Suppressor macrophage treated with lipopolysaccharide for 1 hour (primary cell): ENCODE measurements around the gene NUMBL.
A peak's percentile ranks its signal among the peaks of the same experiment; 100 is the strongest.
"Not testable (repeated sequence)": the region's sequence is repeated elsewhere in the genome, so short reads cannot be mapped to it uniquely, and the experiment has no call there.

Source experiments
- DNase-seq, 3 donors: peaks; one replicate each; pipeline ENCODE4 v3.0.0-alpha.2; 2020 to 2022

Gene NUMBL

DNA sequence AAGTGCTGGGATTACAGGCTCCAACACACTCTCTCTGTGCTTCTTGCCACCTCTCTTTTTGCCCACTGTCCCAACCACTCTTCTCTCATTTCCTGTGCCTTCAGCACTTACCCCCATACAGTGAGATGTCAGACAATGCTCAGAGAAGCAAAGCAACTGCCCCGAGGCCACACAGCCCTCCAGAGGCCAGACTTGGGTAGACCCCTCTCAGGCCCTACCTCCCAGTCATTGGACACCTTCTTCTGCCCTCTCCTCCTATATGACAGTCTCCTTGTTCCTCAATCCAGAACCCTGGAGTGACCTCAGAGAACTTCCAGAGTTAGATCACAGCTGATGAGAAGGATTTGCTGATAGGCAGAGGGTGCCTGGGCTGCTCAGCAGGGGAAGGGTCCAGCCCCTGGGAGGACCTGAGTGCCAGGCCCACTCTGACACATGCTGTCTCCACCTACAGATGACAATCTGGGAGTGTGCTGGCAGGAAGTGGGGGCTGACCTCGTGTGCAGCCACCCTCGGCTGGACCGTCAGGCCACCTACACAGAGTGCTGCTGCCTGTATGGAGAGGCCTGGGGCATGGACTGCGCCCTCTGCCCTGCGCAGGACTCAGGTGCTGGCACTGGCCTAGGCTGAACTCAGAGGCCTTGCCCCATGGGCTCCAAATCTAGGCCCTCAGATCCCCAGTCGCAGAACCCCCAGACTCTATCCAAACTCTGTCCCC lies 64.9 kb downstream of the NUMBL start:
- peak; percentile 60 to 67 (median 65) for DNase-seq

DNA sequence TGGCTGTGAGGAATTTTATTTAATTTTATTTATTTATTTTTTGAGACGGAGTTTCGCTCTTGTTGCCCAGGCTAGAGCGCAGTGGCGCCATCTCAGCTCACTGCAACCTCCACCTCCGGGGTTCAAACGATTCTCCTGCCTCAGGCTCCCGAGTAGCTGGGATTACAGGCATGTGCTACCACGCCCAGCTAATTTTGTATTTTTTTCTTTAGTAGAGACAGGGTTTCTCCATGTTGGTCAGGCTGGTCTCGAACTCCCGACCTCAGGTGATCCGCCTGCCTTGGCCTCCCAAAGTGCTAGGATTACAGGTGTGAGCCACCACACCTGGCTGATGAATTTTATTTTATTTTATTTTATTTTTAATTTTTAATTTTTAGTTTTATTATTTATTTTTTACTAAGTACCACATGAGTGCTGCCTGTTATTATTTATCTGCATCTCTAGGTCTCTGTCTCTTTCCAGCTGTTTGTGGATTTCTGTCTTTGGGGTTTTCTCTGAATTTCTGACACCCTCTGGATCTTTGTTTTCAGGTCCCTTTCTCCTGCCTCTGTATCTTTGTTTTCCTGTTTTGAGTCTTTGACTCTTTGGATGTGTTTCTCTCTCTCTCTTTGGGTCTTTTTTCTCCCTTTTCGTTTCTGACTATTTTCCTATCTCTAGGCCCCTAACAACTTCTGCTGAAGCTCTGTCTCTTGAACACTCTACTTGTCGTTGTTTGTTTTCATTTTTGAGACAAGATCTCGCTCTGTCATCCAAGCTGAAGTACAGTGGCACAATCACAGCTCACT lies 65.9 kb downstream of the NUMBL start:
- not testable (repeated sequence) for DNase-seq

DNA sequence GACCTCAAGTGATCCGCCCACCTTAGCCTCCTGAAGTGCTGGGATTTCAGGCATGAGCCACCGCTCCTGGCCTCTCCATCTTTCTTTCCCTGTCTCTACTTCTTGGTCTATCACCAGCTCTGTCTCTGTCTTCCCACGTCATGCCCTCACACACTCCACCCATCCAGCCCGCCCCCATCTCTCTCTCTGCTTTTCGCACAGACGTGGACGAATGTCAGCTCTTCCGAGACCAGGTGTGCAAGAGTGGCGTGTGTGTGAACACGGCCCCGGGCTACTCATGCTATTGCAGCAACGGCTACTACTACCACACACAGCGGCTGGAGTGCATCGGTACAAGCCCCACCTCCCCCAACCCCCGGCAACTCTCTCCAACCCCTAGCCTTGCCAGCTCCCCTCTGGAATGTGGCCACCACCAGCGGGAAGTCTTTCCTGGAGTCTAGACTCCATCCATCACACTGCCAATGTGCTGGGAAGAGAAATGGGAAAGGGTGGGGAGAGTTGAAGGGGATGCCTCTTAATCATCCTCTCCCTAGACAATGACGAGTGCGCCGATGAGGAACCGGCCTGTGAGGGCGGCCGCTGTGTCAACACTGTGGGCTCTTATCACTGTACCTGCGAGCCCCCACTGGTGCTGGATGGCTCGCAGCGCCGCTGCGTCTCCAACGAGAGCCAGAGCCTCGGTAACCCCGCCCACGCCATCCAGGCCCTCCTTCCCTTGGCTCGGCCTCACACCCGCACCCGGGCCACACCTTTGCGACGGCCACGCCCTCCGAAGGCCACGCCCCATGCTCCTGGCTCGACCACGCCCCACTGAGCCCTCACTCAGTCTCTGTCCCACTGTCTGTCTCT lies 66.8 kb downstream of the NUMBL start:
- DNase-seq, result no peak

DNA sequence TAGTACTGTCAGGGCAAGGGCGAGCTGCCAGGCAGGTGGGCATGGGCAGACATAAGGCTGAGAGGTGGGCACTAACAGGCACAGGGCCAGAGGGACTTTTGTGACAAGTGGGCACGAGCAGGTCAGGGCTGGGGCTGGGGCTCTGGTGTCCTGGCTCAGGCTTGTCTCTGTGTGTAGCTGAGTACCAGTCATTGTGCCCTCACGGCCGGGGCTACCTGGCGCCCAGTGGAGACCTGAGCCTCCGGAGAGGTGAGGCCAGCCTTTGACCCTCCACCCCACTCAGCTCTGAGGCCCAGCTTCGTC lies 67.7 kb downstream of the NUMBL start:
- no peak for DNase-seq

DNA sequence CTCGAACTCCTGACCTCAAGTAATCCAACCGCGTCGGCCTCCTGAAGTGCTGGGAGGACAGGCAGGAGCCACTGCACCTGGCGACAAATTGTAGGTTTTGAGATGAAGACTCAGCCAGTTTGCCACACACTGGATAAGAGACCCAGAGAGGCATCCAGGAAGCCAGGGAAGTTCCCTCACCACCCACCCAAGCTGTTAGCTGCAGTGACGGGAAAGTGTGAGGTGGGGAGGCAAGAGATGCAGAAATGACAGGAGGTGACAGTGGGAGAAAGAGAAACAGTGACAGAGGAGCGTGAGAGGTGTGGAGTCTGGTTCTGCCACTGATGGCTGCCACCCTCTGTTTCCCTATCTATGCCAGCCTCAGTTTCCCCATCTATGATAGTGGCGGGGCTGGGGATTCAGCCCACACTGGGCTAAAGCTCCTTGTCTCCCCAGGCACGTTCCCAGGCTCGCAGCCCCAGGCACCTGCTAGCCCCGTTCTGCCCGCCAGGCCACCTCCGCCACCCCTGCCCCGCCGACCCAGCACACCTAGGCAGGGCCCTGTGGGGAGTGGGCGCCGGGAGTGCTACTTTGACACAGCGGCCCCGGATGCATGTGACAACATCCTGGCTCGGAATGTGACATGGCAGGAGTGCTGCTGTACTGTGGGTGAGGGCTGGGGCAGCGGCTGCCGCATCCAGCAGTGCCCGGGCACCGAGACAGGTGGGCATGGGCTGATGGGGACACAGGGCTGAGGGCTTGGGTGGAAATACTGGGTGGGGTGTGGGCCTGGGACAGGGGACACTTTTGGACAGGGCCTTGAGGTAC lies 68.3 kb downstream of the NUMBL start:
- DNase-seq, result no peak

DNA sequence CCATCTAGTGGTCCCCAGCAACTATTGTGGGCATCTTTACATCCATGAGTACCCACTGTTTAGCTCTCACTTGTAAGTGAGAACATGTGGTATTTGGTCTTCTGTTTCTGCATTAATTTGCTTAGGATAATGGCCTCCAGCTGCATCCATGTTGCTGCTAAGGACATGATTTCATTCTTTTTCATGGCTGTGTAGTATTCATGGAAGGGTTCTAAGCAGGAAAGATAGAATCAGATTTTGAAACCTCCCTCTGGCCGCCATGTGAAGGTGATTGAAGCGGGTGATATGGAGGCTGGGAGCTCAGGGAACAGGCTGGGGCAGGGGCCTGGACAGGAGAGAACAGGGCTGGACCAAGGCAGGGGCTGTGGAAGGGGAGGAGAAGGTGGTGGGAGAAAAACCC lies 69.2 kb downstream of the NUMBL start:
- no peak for DNase-seq

DNA sequence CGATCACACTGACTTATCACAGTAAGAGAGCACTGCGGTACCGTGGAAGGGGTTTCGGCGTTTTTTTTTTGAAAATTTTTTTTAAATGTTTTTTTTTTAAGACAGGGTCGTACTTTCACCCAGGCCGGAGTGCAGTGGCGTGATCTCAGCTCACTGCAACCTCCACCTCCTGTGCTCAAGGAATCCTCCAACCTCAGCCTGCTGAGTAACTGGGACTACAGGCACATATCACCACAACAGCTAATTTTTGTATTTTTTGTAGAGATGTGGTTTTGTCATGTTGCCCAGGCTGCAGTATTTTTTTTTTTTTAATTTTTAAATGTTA lies 70.3 kb downstream of the NUMBL start:
- no peak for DNase-seq

DNA sequence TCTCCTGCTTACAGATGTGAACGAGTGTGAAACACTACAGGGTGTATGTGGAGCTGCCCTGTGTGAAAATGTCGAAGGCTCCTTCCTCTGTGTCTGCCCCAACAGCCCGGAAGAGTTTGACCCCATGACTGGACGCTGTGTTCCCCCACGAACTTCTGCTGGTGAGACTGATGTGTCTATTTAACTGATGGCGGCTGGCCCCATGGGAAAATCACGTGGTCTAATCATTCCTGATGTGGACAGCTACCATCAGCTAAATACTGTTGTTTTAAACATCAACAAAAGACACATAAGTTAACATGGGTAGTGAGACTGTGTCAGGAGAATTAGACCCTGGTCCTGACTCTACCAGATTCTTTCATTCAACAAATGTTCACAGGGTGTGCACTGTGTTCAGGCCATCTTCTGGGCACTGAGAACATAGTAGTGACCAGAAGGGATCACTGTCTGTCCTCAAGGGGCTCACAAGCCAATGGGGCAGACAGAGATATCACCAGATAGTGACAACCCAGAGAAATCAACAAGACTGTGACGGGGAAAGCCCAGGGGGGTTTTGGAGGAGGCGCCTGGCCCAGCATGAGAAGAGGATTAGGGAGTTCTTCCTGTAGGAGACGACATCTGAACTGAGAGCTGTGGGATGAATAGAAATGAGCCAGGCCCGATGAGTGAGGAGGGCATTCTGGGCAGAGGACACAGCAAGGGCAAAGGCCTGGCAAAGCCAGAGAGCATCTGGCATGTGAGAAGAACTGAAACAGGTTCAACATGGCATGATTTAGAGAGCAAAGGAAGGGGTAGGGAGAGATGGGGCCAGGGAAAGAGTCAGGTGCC lies 70.9 kb downstream of the NUMBL start:
- peak in 2 of 3 donors; percentile 45 to 59 for DNase-seq

DNA sequence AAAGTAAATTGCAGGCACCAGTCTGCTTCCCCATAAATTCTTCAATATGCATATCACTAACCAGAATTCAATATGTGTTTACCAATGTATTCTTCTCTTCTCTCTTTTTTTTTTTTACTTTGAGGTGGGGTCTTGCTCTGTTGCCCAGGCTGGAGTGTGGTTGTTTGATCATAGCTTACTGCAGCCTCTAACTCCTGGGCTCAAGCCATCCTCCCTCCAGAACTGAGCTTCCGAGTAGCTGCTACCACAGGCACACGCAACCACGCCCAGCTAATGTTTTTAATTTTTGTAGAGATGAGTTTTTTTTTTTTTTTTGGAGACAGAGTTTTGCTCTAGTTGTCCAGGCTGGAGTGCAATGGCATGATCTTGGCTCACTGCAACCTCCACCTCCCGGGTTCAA lies 72.5 kb downstream of the NUMBL start:
- DNase-seq, result no peak

DNA sequence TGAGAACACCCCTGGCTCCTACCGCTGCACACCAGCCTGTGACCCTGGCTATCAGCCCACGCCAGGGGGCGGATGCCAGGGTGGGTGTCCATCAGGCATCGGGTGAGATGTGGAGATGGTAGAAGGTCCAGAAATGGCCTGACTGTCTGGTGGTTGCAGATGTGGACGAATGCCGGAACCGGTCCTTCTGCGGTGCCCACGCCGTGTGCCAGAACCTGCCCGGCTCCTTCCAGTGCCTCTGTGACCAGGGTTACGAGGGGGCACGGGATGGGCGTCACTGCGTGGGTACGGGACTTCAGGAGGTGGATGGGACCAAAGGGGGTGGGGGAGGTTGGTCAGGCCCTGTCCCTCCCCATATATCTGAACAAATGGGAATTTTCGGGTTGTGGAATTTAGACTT lies 73.5 kb downstream of the NUMBL start:
- no peak for DNase-seq

DNA sequence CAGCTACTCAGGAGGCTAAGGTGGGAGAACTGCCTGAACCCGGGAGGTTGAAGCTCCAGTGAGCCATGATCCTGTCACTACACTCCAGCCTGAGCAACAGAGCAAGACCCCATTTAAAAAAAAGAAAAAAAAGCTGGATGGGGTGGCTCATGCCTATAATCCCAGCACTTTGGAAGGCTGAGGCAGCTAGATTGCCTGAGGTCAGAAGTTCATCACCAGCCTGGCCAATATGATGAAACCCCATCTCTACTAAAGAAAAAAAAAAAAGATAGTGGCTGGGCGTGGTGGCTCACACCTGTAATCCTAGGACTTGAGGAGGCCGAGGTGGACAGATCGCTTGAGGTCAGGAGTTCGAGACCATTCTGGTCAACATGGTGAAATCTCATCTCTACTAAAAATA lies 74.3 kb downstream of the NUMBL start:
- DNase-seq, result no peak
